Endothelial cell of umbilical vein (primary cell): ENCODE results near the gene DHRS1. TPM values are rescaled to one million over a fixed set of nuclear protein-coding genes. Genes with fewer than 3 reads are reported as not detected.

ENCODE experiments used
- BruUV-seq: library from RNA; stranded (reverse); fragments of 400-500 nt; replicated peaks from 2 replicates; lab custom pipeline; 2021; lab: Mats Ljungman, UMichigan
- CTCF ChIA-PET: fragments of 300-600, 350-600 bp; sonication (Branson Sonifier 250); formaldehyde crosslinking; loops from one replicate; lab custom pipeline; 2021; ENCODE audit warnings: antibody characterized with exemption, inconsistent platforms; lab: Charles Lee
- POLR2A ChIA-PET: fragments of 300-600, 350-600 bp; sonication (Branson Sonifier 250); formaldehyde crosslinking; loops from one replicate; lab custom pipeline; 2021; ENCODE audit warnings: antibody characterized with exemption, inconsistent platforms; lab: Charles Lee
- DNase-seq: peaks from one replicate; pipeline ENCODE4 v3.0.0-alpha.2; 2011; ENCODE audit warnings: low read depth, low spot score
- FAIRE-seq: peaks from 2 replicates; lab custom pipeline; 2011; peaks lifted over from hg19 to GRCh38; lab: Jason Lieb, UNC
- H2AFZ ChIP-seq: 2 replicates; pipeline ENCODE4 v1.6.0; 2012; ENCODE audit warnings: low read depth, low read length, control low read depth, inconsistent platforms
- H3K27ac ChIP-seq: 2 replicates; pipeline ENCODE4 v1.5.1; 2011; ENCODE audit warnings: low read depth, mild to moderate bottlenecking, control low read depth, low read length, moderate library complexity; ENCODE audit not compliant: insufficient read depth
- H3K27me3 ChIP-seq, 2 experiments: 2 replicates each; pipeline versions ENCODE4 v1.6.0 to v1.6.1; 2011; ENCODE audit warnings: low read length in 2 of 2, mixed read lengths in 1 of 2; ENCODE audit not compliant: control insufficient read depth in 2 of 2, insufficient read depth in 2 of 2
- H3K36me3 ChIP-seq, 2 experiments: 2 replicates in 1 of 2; 3 replicates in 1 of 2; pipeline ENCODE4 v1.5.1; 2011; ENCODE audit warnings: low read length in 2 of 2, mild to moderate bottlenecking in 1 of 2, moderate library complexity in 1 of 2; ENCODE audit not compliant: control insufficient read depth in 2 of 2, insufficient read depth in 2 of 2; ENCODE audit errors: extremely low read depth in 1 of 2
- H3K4me1 ChIP-seq: 3 replicates; pipeline ENCODE4 v1.5.1; 2011; ENCODE audit warnings: mild to moderate bottlenecking, low read length; ENCODE audit not compliant: control insufficient read depth, insufficient read depth; ENCODE audit errors: extremely low read depth
- H3K4me2 ChIP-seq: 2 replicates; pipeline ENCODE4 v1.6.1; 2011; ENCODE audit warnings: low read length, control low read depth, mixed read lengths; ENCODE audit not compliant: insufficient read depth
- H3K4me3 ChIP-seq, 3 experiments: fragments of 200-600 bp in 1 of 3; sonication (generic), shearing (Covaris generic) in 1 of 3; replicated peaks in 1 of 3; 2 replicates each; pipeline ENCODE4 v1.5.1; 2011 to 2016; ENCODE audit warnings: control low read depth in 3 of 3, low read length in 3 of 3, mild to moderate bottlenecking in 2 of 3, inconsistent platforms in 1 of 3, low read depth in 1 of 3, moderate library complexity in 1 of 3; ENCODE audit not compliant: insufficient read depth in 1 of 3
- H3K79me2 ChIP-seq: 2 replicates; pipeline ENCODE4 v1.6.0; 2012; ENCODE audit warnings: low read length, inconsistent platforms; ENCODE audit not compliant: control insufficient read depth, insufficient read depth
- H3K9ac ChIP-seq: replicated peaks from 2 replicates; pipeline ENCODE3; 2011; ENCODE audit warnings: low read length, control low read depth; ENCODE audit not compliant: insufficient read depth; ENCODE audit errors: extremely low read depth
- H3K9me1 ChIP-seq: replicated peaks from 3 replicates; pipeline ENCODE4 v1.6.0; 2011; ENCODE audit warnings: mild to moderate bottlenecking, low read length; ENCODE audit not compliant: control insufficient read depth, insufficient read depth; ENCODE audit errors: extremely low read depth
- H3K9me3 ChIP-seq: replicated peaks from 2 replicates; pipeline ENCODE4 v1.5.1; 2012; ENCODE audit warnings: low read length, inconsistent platforms; ENCODE audit not compliant: control insufficient read depth, insufficient read depth
- H4K20me1 ChIP-seq: replicated peaks from 2 replicates; pipeline ENCODE3; 2011; ENCODE audit warnings: mild to moderate bottlenecking, low read length; ENCODE audit not compliant: control insufficient read depth, insufficient read depth; ENCODE audit errors: extremely low read depth
- CTCF ChIP-seq, 2 donors: IDR thresholded peaks; 1 replicate in 1 of 2; 2 replicates in 1 of 2; pipeline ENCODE4 v1.5.1; 2011; ENCODE audit warnings: low read length in 2 of 2, mild to moderate bottlenecking in 2 of 2, moderate library complexity in 2 of 2, control low read depth in 1 of 2, inconsistent platforms in 1 of 2, low read depth in 1 of 2; ENCODE audit not compliant: insufficient read depth in 1 of 2; ENCODE audit errors: extremely low read depth in 1 of 2
- EZH2 ChIP-seq: IDR thresholded peaks from 2 replicates; pipeline ENCODE4 v1.6.1; 2012; ENCODE audit warnings: borderline replicate concordance, low read depth, mild to moderate bottlenecking, moderate library complexity, low read length, inconsistent platforms; ENCODE audit not compliant: severe bottlenecking
- FOS ChIP-seq: IDR thresholded peaks from 2 replicates; pipeline ENCODE4 v1.6.1; 2011; ENCODE audit warnings: mild to moderate bottlenecking, low read length, moderate library complexity, borderline replicate concordance; ENCODE audit not compliant: insufficient read depth
- GATA2 ChIP-seq: IDR thresholded peaks from 2 replicates; pipeline ENCODE4 v1.7.0; 2011; ENCODE audit warnings: low read depth, mild to moderate bottlenecking, moderate library complexity, mixed read lengths, low read length; ENCODE audit not compliant: insufficient read length, insufficient read depth
- JUN ChIP-seq: IDR thresholded peaks from 2 replicates; pipeline ENCODE4 v1.6.1; 2011; ENCODE audit warnings: borderline replicate concordance, low read depth; ENCODE audit not compliant: insufficient read length, insufficient read depth
- MAX ChIP-seq: IDR thresholded peaks from 2 replicates; pipeline ENCODE4 v1.6.1; 2011; ENCODE audit not compliant: insufficient read depth, insufficient read length
- MYC ChIP-seq: IDR thresholded peaks from one replicate; pipeline ENCODE4 v1.6.1; 2011; ENCODE audit warnings: mild to moderate bottlenecking, low read depth, low read length
- POLR2A ChIP-seq: IDR thresholded peaks from 2 replicates; pipeline ENCODE4 v1.6.1; 2012; ENCODE audit warnings: low read depth, mild to moderate bottlenecking, control low read depth, low read length
- POLR2AphosphoS5 ChIP-seq: IDR thresholded peaks from 2 replicates; pipeline ENCODE4 v1.6.1; 2012; ENCODE audit warnings: low read depth, mild to moderate bottlenecking, control low read depth, low read length, moderate library complexity; ENCODE audit not compliant: insufficient read depth
- dilution Hi-C: fragments of 300-500 bp; cut with MboI; formaldehyde crosslinking; loops from one replicate; pipeline ENCODE4 v1.15.0; 2019; ENCODE audit warnings: low sequenced_read_pairs; ENCODE audit not compliant: extremely low pct_ligation_motif_present
- intact Hi-C: fragments of 100-400 bp; cut with micrococcal nuclease; formaldehyde crosslinking; loops from one replicate; pipeline ENCODE4 v1.10.0; 2022
- polyA plus RNA-seq, 4 experiments: library from polyadenylated mRNA; depleted of rRNA in 3 of 4; stranded (reverse) in 3 of 4; unstranded in 1 of 4; fragments of >200 nt; gene quantifications; 2 replicates each; pipeline versions ENCODE4 v1.2.1 to v1.2.3, GENCODE V29; 2011 to 2012; ENCODE audit warnings: missing spikeins in 1 of 4
- total RNA-seq: library from RNA; stranded (reverse); gene quantifications from 2 replicates; pipeline ENCODE4 v1.2.3, GENCODE V29; 2021

The DHRS1 gene
- total and polyA plus RNA-seq, 2 donors (not counting 3 experiments of a cell fraction or from before 2014, with no cell fraction given) = 18.0 to 69.5 TPM

- POLR2A ChIA-PET = no interaction called here
- no peak overlapping the region for H3K4me3 ChIP-seq
- no peak for FAIRE-seq
- intact Hi-C loops = no loop called here
- H3K9me3 ChIP-seq = no peaks in the 10 kb centered on the region
- H3K4me1 ChIP-seq = peaks cover 66% of the 10 kb centered on the region
- H3K4me2 ChIP-seq = no peak overlapping the region
- H4K20me1 ChIP-seq = no peaks in the 10 kb centered on the region
- H3K27ac ChIP-seq = no peak overlapping the region
- DNase-seq = peak; percentile 37
- TF ChIP-seq EZH2 = no peak
- TF ChIP-seq FOS = no peak
- TF ChIP-seq POLR2AphosphoS5 = peak; percentile 53
- peak; percentile 13 to 44 for TF ChIP-seq CTCF (IDR thresholded peaks at IDR 0.05; ENCODE audit: extremely low read depth in 1 of 2, insufficient read depth in 1 of 2, low read depth in 1 of 2, low read length in 2 of 2)
- peak; percentile 35 for TF ChIP-seq GATA2
- no peak for TF ChIP-seq MYC
- no peak for TF ChIP-seq POLR2A
- TF ChIP-seq JUN = no peak
- TF ChIP-seq MAX = peak; percentile 76
- H2AFZ ChIP-seq = peak overlapping the region; percentile 65
- no peak overlapping the region for H3K9ac ChIP-seq
- no peaks in the 10 kb centered on the region for H3K27me3 ChIP-seq
- H3K36me3 ChIP-seq = peaks cover 0 to 1% of the 10 kb centered on the region in 2 experiments
- CTCF ChIA-PET = interaction anchor here (1.0 to 1.7 kb wide), 5 partner anchors 8 to 120 kb away, joined by 4 to 9 read pairs (median 5); partner anchors contain the start of gene CIDEB
- H3K9me1 ChIP-seq = no peaks in the 10 kb centered on the region
- dilution Hi-C loops = no loop called here
- no peaks in the 10 kb centered on the region for H3K79me2 ChIP-seq
- BruUV-seq = no TSS peak
These were observed 16.4 kb upstream of the DHRS1 start for GRCh38 chr14:24315807-24316596.
